Left cardiac atrium (tissue), 2 donors: Measurements from ENCODE around the gene LMOD1. TPM values are rescaled to one million over a fixed set of nuclear protein-coding genes. Genes with fewer than 3 reads are reported as not detected.

Experiments
- microRNA-seq, 2 donors: library from miRNA; unstranded; fragments of <30 nt; microRNA quantifications; one replicate each; pipeline ENCODE4 v1.2.0, GENCODE V29; 2020
- total RNA-seq, 2 donors: library from RNA; stranded (reverse); fragmentation: NEBNext Ultra II Directional; extraction: Animal tissue kit (Norgen Biotek cat#: 25700); gene quantifications; one replicate each; pipeline ENCODE4 v1.2.1, GENCODE V29; 2021
- donor health status: DM: no; HTN: yes; CAD: no; lungs with severe emphysema.
- donor health status: DM: yes; HTN: yes; CAD: no.

LMOD1 gene
- total RNA-seq, 2 donors from 2014 or later, result 21.3 to 36.2 TPM

Small RNA genes within 50 kb of the gene (microRNA-seq; reads per million reads assigned to microRNA genes)
- 0 to 0.54 reads per million in 2 donors for gene MIR6739

Other genes with a start within 250 kb of the LMOD1 start
- 10 to 100 TPM; 25.8 to 26.6 TPM for gene IPO9, start 117.4 kb downstream of the LMOD1 start, total RNA-seq
- gene SHISA4, start 57.6 kb downstream of the LMOD1 start, total RNA-seq, result 10 to 100 TPM; 47.5 to 49.0 TPM
- gene TIMM17A, start 9.0 kb upstream of the LMOD1 start, total RNA-seq, result 10 to 100 TPM; 64.7 to 94.4 TPM
- 10 to 100 TPM; 22.6 to 25.2 TPM for gene RNPEP, start 36.1 kb upstream of the LMOD1 start, total RNA-seq
- 1 to 10 TPM in 1 of 2 donors, under 1 TPM in 1; 0.59 to 8.5 TPM for gene ELF3, start 64.0 kb upstream of the LMOD1 start, total RNA-seq
- gene GPR37L1, start 176.4 kb upstream of the LMOD1 start, total RNA-seq, result under 1 TPM; 0.05 to 0.21 TPM
- gene ARL8A, start 198.2 kb upstream of the LMOD1 start, total RNA-seq, result 10 to 100 TPM; 55.6 to 79.8 TPM
- 1 to 10 TPM; 1.3 to 1.9 TPM for gene PTPN7, start 214.1 kb upstream of the LMOD1 start, total RNA-seq
- 1 to 10 TPM; 6.0 to 6.1 TPM for gene LGR6, start 247.3 kb upstream of the LMOD1 start, total RNA-seq